ENCODE measurements around the gene DNMBP.

The DNMBP gene

DNA sequence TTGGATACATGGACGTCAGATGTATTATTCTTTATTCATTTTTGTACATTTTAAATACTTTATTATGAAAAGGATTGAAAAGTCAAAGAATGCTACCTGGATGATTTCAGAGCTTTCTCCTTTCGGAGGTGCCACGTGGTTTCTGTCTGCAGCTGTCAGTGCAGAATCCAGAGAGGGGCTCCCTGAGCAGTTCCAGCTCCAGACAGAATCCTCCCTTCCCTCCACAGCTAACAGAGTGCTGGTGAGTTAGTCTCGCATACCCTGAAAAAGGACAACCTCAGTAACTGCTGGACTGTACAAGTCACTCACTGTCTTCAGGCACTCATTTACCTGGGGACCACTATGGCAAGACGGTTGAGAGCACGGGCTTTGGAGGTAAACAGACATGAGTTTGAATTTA is 10.9 kb downstream of the DNMBP start:
- ChIA-PET POLR2A (no interaction called here), CTCF (interaction anchor here (0.7 to 8.5 kb wide), 2 partner anchors 11 to 964 kb away, joined by 3 to 55 read pairs; partner anchors contain the start of gene DNMBP)
- no peak overlapping the region for H3K4me3 ChIP-seq (ENCODE audit: control insufficient read depth in 1 of 7, extremely low read depth in 1 of 7, insufficient read depth in 4 of 7, low read depth in 2 of 7, low read length in 6 of 7)
- no peak for DNase-seq
- WGBS (ENCODE audit: insufficient coverage): 100% methylated on average over 1 of the region's 6 CpGs
- H3K4me1 ChIP-seq (ENCODE audit: control extremely low read depth in 1 of 4, control insufficient read depth in 4 of 4, insufficient read depth in 4 of 4, low read length in 3 of 4): peaks cover 9 to 18% (median 14%) of the 10 kb centered on the region in 4 experiments
- H3K27ac ChIP-seq (ENCODE audit: insufficient read depth in 1 of 2, low read depth in 1 of 2, low read length in 2 of 2, poor library complexity in 1 of 2, severe bottlenecking in 2 of 2): no peak overlapping the region
- H3K9me3 ChIP-seq (ENCODE audit: control extremely low read depth in 1 of 5, control insufficient read depth in 4 of 5, insufficient read depth in 2 of 5, low read depth in 1 of 5, low read length in 4 of 5): no peaks in the 10 kb centered on the region
- peaks cover 0 to 2% (median 0%) of the 10 kb centered on the region in 4 experiments for H3K36me3 ChIP-seq (ENCODE audit: control insufficient read depth in 4 of 4, insufficient read depth in 4 of 4, low read length in 3 of 4)
- H3K27me3 ChIP-seq (replicated peaks in 2 of 5; ENCODE audit: control insufficient read depth in 4 of 5, insufficient read depth in 5 of 5, low read length in 4 of 5): no peaks in the 10 kb centered on the region

DNA sequence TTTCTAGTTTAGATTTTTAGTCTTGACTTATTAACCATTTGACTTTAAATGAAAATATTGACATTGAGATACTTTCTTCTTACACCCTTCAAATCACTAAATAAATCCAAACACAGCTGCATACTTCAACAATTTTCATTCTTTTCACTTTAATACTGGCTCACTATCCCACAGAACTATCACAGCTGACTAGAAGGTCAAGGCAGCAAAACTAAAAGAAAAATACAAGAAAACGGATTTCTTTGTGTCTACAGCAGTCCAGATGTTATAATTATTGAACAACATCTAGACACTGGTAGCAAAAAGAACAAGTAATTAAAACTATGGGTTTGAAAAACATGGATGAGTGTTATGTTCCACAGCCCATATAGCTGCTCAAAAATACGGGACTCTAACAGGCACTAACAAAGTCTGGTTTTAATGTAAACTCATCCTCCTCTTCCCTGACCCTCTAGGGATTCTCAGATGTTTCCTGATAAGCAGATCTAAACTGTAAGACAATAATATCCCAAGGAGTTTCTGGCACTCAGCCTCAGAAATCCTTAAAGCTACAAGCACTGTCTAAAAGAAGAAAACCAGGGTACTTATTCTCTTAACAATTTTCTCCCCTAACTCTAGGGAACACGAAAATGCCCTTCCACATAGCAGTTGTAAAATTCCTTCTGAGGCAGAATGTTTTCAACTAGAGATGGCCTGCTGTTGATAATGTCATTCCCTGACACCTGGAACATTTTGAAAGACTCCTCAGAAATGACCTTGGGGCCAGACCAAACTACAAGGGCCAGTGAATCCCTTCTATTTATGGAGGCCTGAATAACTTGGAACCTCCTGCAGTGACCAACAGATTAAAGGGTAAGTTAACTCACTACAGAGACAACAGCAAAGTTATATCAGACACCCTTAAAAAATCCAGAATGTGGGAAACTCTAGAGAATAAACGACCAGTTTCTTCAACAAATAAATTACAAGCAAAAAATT is 12.8 kb downstream of the DNMBP start:
- Histone ChIP-seq H3K4me3 (ENCODE audit: control insufficient read depth in 1 of 7, extremely low read depth in 1 of 7, insufficient read depth in 4 of 7, low read depth in 2 of 7, low read length in 6 of 7) (no peak overlapping the region), H3K9me3 (ENCODE audit: control extremely low read depth in 1 of 5, control insufficient read depth in 4 of 5, insufficient read depth in 2 of 5, low read depth in 1 of 5, low read length in 4 of 5) (no peaks in the 10 kb centered on the region), H3K36me3 (ENCODE audit: control insufficient read depth in 4 of 4, insufficient read depth in 4 of 4, low read length in 3 of 4) (peaks cover 0 to 2% (median 0%) of the 10 kb centered on the region in 4 experiments), H3K27ac (ENCODE audit: insufficient read depth in 1 of 2, low read depth in 1 of 2, low read length in 2 of 2, poor library complexity in 1 of 2, severe bottlenecking in 2 of 2) (no peak overlapping the region), H3K4me1 (ENCODE audit: control extremely low read depth in 1 of 4, control insufficient read depth in 4 of 4, insufficient read depth in 4 of 4, low read length in 3 of 4) (peaks cover 13 to 26% (median 19%) of the 10 kb centered on the region in 4 experiments), H3K27me3 (replicated peaks in 2 of 5; ENCODE audit: control insufficient read depth in 4 of 5, insufficient read depth in 5 of 5, low read length in 4 of 5) (no peaks in the 10 kb centered on the region)
- 91% methylated on average over 1 of the region's 4 CpGs for WGBS (ENCODE audit: insufficient coverage)
- POLR2A ChIA-PET: no interaction called here
- CTCF ChIA-PET: interaction anchor here (1.8 to 8.5 kb wide), 2 partner anchors 13 to 14 kb away, joined by 4 to 55 read pairs; partner anchors contain the start of gene DNMBP
- no peak for DNase-seq

DNA sequence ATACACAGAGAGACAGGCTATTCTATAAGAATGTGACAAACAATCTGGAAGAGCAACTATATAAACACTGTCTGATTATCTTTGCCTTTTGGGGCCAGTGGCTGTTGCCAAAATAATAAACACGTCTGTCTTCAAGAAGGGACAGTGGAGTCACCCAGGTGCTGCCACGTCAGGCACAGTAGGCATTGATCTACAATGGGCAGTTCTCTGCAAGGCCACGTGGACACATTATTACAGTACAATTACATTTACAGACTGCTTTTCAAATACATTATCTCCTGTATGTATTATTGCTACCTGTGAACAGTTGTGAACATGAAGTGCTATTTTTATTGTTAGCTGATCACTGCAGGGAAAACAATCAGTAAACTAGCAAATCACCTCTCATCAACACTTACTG is 14.0 kb downstream of the DNMBP start:
- no peak overlapping the region for H3K27ac ChIP-seq (ENCODE audit: insufficient read depth in 1 of 2, low read depth in 1 of 2, low read length in 2 of 2, poor library complexity in 1 of 2, severe bottlenecking in 2 of 2)

DNA sequence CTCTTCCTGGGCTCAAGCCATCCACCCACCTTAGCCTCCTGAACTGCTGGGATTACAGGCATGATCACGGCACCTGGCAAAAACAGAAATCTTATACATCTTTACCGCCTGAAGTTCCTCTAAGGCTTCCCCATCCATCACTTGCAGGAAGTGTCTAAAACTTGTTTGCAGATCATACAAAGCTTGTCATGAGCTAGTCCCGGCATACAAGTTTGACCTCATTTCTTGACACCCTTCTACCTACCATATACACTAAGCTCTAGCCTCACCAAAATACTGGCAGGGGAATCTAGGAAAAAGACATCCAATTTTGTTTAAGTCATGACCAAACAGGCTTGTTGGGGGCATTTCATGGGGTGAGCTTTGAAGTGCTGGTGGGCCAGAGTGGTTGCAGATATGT is 14.5 kb downstream of the DNMBP start:
- 7% methylated on average over 3 of the region's 3 CpGs for WGBS (ENCODE audit: insufficient coverage)
- CTCF ChIA-PET: interaction anchor here (1.5 to 8.5 kb wide), 4 partner anchors 10 to 19 kb away, joined by 4 to 55 read pairs (median 8); partner anchors contain the start of gene DNMBP
- Histone ChIP-seq H3K4me1 (ENCODE audit: control extremely low read depth in 1 of 4, control insufficient read depth in 4 of 4, insufficient read depth in 4 of 4, low read length in 3 of 4) (peaks cover 13 to 26% (median 19%) of the 10 kb centered on the region in 4 experiments), H3K36me3 (ENCODE audit: control insufficient read depth in 4 of 4, insufficient read depth in 4 of 4, low read length in 3 of 4) (peaks cover 0 to 2% (median 0%) of the 10 kb centered on the region in 4 experiments), H3K27ac (ENCODE audit: insufficient read depth in 1 of 2, low read depth in 1 of 2, low read length in 2 of 2, poor library complexity in 1 of 2, severe bottlenecking in 2 of 2) (peak overlapping the region in 1 of 2 experiments; percentile 78), H3K27me3 (replicated peaks in 2 of 5; ENCODE audit: control insufficient read depth in 4 of 5, insufficient read depth in 5 of 5, low read length in 4 of 5) (no peaks in the 10 kb centered on the region), H3K9me3 (ENCODE audit: control extremely low read depth in 1 of 5, control insufficient read depth in 4 of 5, insufficient read depth in 2 of 5, low read depth in 1 of 5, low read length in 4 of 5) (no peaks in the 10 kb centered on the region), H3K4me3 (ENCODE audit: control insufficient read depth in 1 of 7, extremely low read depth in 1 of 7, insufficient read depth in 4 of 7, low read depth in 2 of 7, low read length in 6 of 7) (no peak overlapping the region)
- POLR2A ChIA-PET: interaction anchor here (0.6 to 1.4 kb wide), 2 partner anchors 14 to 115 kb away, joined by 3 read pairs; partner anchors contain the start of gene DNMBP
- peak in 2 of 3 donors; percentile 22 to 38 for DNase-seq

More for the DNA sequence above, 14.0 kb downstream of the DNMBP start:
- ChIA-PET CTCF (interaction anchor here (1.7 to 8.5 kb wide), 3 partner anchors 13 to 20 kb away, joined by 4 to 55 read pairs (median 4); partner anchors contain the start of gene DNMBP), POLR2A (no interaction called here)
- 100% methylated on average over 2 of the region's 3 CpGs for WGBS (ENCODE audit: insufficient coverage)
- no peaks in the 10 kb centered on the region for H3K27me3 ChIP-seq (replicated peaks in 2 of 5; ENCODE audit: control insufficient read depth in 4 of 5, insufficient read depth in 5 of 5, low read length in 4 of 5)
- H3K36me3 ChIP-seq (ENCODE audit: control insufficient read depth in 4 of 4, insufficient read depth in 4 of 4, low read length in 3 of 4): peaks cover 0 to 2% (median 0%) of the 10 kb centered on the region in 4 experiments
- no peaks in the 10 kb centered on the region for H3K9me3 ChIP-seq (ENCODE audit: control extremely low read depth in 1 of 5, control insufficient read depth in 4 of 5, insufficient read depth in 2 of 5, low read depth in 1 of 5, low read length in 4 of 5)
- no peak overlapping the region for H3K4me3 ChIP-seq (ENCODE audit: control insufficient read depth in 1 of 7, extremely low read depth in 1 of 7, insufficient read depth in 4 of 7, low read depth in 2 of 7, low read length in 6 of 7)
- DNase-seq: no peak
- peaks cover 13 to 26% (median 19%) of the 10 kb centered on the region in 4 experiments for H3K4me1 ChIP-seq (ENCODE audit: control extremely low read depth in 1 of 4, control insufficient read depth in 4 of 4, insufficient read depth in 4 of 4, low read length in 3 of 4)

DNA sequence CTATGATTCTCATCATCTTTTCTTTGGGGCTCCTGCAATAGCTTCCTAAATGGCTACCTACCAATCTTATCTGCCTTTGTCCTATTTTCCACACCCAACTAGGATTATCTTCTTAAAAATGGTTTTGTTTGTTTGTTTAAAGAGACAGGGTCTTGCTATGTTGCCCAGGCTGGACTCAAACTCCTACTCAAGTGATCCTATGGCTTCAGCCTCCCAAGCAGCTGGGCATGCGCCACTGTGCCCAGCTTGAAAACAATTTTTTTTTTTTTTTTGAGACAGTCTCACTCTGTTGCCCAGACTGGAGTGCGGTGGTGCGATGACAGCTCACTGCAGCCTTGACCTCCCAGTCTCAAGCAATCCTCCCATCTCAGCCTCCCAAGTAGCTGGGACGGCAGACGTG is 14.9 kb downstream of the DNMBP start:
- WGBS (ENCODE audit: insufficient coverage): 89% methylated on average over 1 of the region's 5 CpGs
- peak overlapping the region in 4 of 7 experiments; percentile 1 to 65 (median 18) for H3K4me3 ChIP-seq (ENCODE audit: control insufficient read depth in 1 of 7, extremely low read depth in 1 of 7, insufficient read depth in 4 of 7, low read depth in 2 of 7, low read length in 6 of 7)
- CTCF ChIA-PET: interaction anchor here (1.0 to 8.5 kb wide), 5 partner anchors 9 to 19 kb away, joined by 4 to 55 read pairs (median 5); partner anchors contain the start of gene DNMBP
- H3K36me3 ChIP-seq (ENCODE audit: control insufficient read depth in 4 of 4, insufficient read depth in 4 of 4, low read length in 3 of 4): peaks cover 0 to 2% (median 0%) of the 10 kb centered on the region in 4 experiments
- no peaks in the 10 kb centered on the region for H3K27me3 ChIP-seq (replicated peaks in 2 of 5; ENCODE audit: control insufficient read depth in 4 of 5, insufficient read depth in 5 of 5, low read length in 4 of 5)
- POLR2A ChIA-PET: interaction anchor here (0.6 to 1.4 kb wide), 2 partner anchors 15 to 115 kb away, joined by 3 read pairs; partner anchors contain the start of gene DNMBP
- H3K27ac ChIP-seq (ENCODE audit: insufficient read depth in 1 of 2, low read depth in 1 of 2, low read length in 2 of 2, poor library complexity in 1 of 2, severe bottlenecking in 2 of 2): peak overlapping the region; percentile 9 to 78
- DNase-seq: no peak
- H3K4me1 ChIP-seq (ENCODE audit: control extremely low read depth in 1 of 4, control insufficient read depth in 4 of 4, insufficient read depth in 4 of 4, low read length in 3 of 4): peaks cover 13 to 26% (median 19%) of the 10 kb centered on the region in 4 experiments
- H3K9me3 ChIP-seq (ENCODE audit: control extremely low read depth in 1 of 5, control insufficient read depth in 4 of 5, insufficient read depth in 2 of 5, low read depth in 1 of 5, low read length in 4 of 5): no peaks in the 10 kb centered on the region

DNA sequence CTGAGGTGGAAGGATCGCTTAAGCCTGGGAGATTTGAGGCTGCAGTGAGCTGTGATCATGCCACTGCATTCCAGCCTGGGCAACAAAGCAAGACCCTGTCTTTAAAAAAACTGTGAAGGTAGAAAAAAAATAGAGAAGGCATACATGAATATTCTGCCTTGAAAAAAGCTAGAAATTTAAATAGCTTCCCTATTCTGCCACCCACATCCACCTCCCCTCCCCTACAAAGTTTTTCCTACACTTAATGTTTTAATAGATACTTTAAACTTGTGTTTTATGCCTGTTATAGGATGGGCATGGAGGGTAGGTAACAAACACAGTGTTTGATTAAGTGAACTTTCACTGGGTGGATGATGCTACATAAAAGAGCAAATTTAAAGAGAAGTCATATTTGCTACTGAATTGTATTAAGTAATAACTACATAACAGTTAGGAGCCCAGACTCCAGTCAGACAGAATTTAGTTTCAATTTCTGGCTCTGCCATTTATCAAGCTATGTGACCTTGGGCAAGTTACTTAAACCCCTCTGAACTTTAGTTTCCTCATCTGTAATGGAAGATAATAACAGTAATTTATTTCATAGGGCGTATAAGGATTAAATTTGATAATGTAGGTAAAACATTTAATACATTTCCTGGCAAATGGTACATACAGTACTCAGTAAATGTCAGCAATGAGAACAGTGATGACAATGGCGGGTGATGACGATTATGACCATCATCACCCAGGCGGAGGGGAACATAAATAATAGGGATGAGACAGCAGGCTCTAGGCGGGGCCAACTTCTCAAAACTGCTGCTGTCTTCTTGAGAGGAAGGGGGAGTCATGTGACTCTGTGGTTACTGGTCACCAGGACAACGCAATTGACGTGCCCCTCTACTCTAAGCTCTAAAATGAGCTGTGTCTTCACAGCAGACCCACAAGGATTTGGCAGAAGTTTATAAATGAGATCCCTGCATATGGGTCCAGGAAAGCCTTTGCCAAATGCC is 15.8 kb downstream of the DNMBP start:
- 19% methylated on average over 6 of the region's 8 CpGs for WGBS (ENCODE audit: insufficient coverage)
- DNase-seq: peak; percentile 94 to 98 (median 98)
- POLR2A ChIA-PET: interaction anchor here (0.6 to 1.4 kb wide), 2 partner anchors 13 to 15 kb away, joined by 3 to 4 read pairs; partner anchors contain the start of gene DNMBP

More for the DNA sequence above, 15.8 kb downstream of the DNMBP start:
- CTCF ChIA-PET: interaction anchor here (1.0 to 8.5 kb wide), 6 partner anchors 10 to 138 kb away, joined by 3 to 55 read pairs (median 4); partner anchors contain the start of gene DNMBP
- peak overlapping the region; percentile 35 to 78 for H3K27ac ChIP-seq (ENCODE audit: insufficient read depth in 1 of 2, low read depth in 1 of 2, low read length in 2 of 2, poor library complexity in 1 of 2, severe bottlenecking in 2 of 2)
- H3K36me3 ChIP-seq (ENCODE audit: control insufficient read depth in 4 of 4, insufficient read depth in 4 of 4, low read length in 3 of 4): peaks cover 0 to 2% (median 0%) of the 10 kb centered on the region in 4 experiments
- peak overlapping the region in 4 of 7 experiments; percentile 35 to 65 (median 42) for H3K4me3 ChIP-seq (ENCODE audit: control insufficient read depth in 1 of 7, extremely low read depth in 1 of 7, insufficient read depth in 4 of 7, low read depth in 2 of 7, low read length in 6 of 7)
- H3K4me1 ChIP-seq (ENCODE audit: control extremely low read depth in 1 of 4, control insufficient read depth in 4 of 4, insufficient read depth in 4 of 4, low read length in 3 of 4): peaks cover 13 to 26% (median 19%) of the 10 kb centered on the region in 4 experiments
- H3K27me3 ChIP-seq (replicated peaks in 2 of 5; ENCODE audit: control insufficient read depth in 4 of 5, insufficient read depth in 5 of 5, low read length in 4 of 5): no peaks in the 10 kb centered on the region
- no peaks in the 10 kb centered on the region for H3K9me3 ChIP-seq (ENCODE audit: control extremely low read depth in 1 of 5, control insufficient read depth in 4 of 5, insufficient read depth in 2 of 5, low read depth in 1 of 5, low read length in 4 of 5)

Measured in common myeloid progenitor, CD34-positive (primary cell).